GM18517 (cell line): ENCODE results near the gene KCNQ5.

Source experiments
- ATAC-seq: cut with Tn5 transposase; IDR thresholded peaks from one replicate; pipeline ENCODE4 v1.9.1; 2021; ENCODE audit warnings: mild to moderate bottlenecking, moderate library complexity; ENCODE audit not compliant: unreplicated experiment

KCNQ5 gene

DNA sequence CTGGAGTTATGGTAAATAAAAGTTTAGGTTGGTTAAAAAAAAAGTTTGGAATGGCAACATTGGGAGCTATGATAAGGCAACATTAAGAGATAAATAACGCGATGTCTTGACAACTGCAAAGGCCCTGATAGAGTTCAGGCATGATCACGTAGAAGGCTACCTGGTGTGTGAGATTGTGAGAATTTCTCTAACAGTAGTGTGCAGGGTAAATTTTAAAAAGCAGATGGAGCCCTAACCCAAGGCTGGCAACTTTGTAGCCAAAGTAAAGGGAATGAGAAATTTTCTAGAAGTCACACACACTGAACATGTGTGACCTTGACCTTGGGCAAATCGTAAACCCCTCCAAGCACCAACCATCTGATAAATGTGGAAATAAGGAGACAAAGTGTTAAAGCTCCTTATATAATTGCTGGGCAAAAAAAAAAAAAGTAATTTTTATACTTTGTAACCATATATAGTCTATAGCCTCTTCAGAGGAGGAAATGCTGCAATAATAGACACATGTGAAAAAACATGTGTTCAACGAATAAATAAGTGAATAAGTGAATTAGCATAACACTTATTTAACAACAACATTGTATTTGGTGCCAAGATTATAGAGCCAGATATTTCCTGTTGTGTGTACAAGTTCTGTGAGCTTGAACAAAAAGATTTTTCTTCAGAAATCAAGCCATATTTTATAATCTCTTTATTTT, 18.2 kb downstream of the KCNQ5 start:
- ATAC-seq = no peak

DNA sequence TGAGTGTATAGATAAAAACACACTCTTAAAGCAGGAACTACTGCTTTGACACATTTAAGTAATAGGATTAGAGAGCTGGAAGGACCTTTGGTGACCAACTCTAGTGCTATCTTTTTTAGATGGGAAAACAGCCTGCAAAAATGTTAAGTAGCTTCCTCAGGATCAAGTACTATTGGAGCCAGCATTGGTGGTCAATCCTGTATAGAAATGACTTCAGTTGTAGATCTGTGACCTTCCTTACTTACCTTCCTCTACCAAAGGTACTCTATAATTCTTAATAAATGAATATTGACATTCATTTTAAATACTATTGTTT, 18.7 kb downstream of the KCNQ5 start:
- ATAC-seq = no peak

DNA sequence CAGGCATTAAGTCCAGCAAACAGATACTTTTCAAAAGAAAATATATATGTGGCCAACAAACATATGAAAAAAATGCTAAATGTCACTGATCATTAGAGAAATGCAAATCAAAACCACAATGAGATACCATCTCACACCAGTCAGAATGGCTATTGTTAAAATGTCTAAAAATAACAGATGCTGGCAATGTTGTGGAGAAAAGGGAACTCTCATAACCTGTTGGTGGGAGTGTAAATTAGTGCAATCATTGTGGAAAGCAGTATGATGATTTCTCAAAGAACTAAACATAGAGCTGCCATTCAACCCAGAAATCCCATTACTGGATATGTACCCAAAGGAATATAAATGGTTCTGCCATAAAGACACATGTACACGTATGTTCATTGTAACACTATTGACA, 20.6 kb downstream of the KCNQ5 start:
- ATAC-seq = peak; percentile 50

DNA sequence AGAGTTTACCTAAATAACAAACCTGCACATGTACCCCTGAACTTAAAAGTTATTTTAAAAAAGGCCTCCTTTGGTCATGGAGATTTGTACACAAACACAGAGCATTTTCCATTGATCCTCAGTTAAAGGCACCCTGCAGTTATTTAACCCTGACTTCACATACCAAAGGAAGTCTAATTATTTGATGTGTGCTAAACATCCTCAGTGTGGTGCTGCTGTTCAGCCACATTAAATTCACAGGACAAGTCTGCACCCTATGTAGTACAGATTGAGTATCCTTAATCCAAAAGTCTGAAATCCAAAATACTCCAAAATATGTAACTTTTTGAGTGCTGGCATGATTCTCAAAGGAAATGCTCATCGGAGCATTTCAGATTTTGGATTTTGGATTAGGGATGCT, 21.4 kb downstream of the KCNQ5 start:
- no peak for ATAC-seq

DNA sequence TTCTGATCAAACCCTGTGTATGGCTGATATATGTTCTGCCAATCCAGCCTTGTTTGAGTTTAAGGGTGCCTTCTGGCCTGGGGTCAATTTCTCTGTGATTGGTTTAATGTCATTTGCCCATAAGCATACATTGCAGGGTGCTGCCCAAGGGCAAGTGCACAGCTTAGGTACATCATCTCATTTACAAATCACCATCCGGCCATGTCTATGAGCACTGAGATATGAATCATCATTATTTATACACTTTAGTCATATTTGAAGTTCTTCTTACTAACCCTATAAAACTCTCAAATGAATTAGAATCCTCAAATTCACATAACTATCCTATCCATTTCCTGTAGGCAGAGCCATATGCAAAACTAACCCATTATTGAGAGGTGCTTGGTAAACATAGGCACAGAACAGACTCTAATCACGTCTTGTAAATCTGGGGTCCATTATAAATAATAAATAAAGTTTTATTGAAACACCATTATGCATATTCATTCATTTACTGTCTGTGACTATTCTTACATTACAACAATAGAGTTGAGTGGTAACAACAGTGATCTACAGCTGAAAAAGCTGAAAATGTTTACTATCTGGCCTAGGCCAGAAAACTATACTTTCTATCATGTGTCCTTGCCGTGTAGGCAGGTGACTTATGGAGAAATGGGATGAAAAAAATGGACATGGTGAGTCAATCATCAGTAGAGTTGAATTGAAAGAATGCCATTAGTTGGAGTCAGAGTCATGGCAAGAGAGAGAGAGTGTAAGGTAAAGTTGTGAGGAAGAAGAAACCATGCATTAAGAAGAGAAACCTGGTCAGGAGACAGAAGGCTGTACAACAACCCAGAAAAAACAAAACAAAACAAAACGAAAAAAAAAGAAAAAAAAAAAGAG, 25.0 kb downstream of the KCNQ5 start:
- no peak for ATAC-seq

DNA sequence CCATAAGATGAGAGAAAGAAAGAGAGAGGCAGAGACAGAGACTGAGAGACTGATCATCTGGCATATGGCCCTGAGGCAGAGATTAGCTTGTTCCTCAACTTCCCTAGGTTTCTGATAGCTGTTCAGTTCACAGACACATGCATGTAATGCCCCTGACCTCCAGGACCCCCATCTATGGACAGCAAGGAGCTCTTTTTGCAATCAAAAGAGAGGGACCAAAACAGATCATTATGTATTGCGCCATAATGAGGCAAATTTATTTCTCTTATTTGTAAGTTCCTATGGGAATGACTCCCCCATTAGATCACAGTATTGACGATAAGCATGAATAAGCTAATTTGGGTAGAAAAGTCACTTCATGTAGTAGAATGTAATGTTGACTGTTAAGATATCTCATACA, 25.6 kb downstream of the KCNQ5 start:
- ATAC-seq = no peak

DNA sequence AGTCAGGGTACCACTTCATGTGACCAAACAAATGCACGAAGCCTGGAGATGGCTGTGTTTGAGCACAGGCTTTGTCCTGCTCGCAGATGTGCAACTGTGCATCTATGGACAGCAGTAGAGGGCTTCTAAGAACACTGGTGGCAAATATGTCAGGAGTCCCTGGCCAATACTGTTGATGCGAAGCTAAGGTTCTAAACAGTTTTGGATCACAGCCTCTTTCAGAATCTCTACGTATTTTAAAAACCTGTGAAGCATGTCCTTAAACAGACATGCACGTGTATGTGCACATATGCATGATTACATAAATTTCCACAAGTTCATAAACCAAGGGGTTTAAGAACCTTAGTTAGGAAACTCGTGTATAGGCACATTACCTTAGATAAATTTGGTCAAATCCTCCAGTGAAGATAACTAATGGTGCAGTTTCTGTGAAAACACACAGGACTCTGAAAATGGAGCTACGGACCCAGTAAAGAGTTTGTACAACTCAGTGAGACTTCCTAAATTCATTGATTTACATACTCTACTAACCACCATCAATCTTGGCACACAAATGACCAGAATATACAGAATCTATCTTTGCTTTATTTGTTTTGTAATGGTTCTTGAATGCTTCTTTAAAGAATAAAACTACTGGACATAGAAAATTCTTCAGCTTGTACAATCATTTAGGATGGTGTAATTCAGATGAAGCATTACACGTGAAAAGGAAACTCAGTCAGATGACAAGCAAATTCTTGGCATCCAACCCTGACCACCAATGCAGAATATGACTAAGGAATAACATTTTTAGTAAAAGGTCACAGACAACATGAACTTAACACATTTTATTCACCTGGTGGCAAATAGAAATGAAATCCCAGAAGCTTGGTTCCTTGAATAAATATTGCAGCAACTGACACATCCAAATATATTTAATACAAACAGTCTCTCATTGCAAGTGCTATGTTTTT, 27.4 kb downstream of the KCNQ5 start:
- peak; percentile 45 for ATAC-seq

DNA sequence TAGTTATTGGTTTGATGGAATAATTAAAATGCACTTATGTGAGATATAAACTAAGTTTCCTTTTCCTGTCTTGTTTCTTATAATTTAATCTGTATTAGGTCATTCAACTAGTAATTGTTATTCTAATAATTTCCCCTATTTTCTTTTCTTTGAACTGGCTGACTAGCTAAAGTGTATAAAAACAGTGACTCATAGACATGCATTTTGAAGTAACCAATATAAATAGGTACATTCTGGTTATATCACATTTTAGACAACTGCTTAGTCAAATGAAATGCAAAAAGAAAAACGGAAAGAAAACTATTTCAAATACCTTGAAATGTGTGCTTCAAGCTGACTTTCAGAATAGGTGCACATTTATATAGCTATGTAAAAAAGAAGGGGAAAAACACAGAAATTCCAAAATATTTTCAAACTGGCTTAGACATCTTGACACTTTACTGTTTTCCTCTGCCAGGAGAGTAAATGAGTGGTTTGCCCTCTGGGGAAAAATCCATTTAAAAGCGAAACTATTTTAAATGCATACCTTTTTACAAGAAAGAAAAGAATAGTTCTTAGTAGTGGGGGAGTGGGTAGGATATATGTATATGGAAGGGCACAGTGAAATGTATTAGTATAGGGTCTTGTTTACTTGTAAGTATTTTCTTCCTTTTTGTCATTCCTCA, 28.3 kb downstream of the KCNQ5 start:
- no peak for ATAC-seq

DNA sequence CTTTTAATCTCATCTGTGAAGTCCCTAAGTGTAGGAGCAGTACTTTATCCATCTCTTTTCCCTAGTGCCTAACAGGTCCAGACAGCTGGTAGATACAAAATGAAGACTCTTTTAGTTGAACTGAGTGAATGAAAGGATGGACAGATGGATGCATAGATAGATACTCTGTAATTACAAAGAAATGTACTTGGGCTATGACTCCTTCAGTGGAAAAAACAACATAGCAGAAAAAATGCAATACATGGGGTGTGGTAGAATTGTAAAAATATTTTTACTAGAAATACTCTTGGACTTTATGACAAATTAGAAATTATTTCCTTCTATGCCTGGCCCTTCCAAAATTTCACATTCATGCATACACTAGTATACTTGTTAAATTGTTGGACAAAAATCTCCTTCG, 29.3 kb downstream of the KCNQ5 start:
- ATAC-seq = no peak

DNA sequence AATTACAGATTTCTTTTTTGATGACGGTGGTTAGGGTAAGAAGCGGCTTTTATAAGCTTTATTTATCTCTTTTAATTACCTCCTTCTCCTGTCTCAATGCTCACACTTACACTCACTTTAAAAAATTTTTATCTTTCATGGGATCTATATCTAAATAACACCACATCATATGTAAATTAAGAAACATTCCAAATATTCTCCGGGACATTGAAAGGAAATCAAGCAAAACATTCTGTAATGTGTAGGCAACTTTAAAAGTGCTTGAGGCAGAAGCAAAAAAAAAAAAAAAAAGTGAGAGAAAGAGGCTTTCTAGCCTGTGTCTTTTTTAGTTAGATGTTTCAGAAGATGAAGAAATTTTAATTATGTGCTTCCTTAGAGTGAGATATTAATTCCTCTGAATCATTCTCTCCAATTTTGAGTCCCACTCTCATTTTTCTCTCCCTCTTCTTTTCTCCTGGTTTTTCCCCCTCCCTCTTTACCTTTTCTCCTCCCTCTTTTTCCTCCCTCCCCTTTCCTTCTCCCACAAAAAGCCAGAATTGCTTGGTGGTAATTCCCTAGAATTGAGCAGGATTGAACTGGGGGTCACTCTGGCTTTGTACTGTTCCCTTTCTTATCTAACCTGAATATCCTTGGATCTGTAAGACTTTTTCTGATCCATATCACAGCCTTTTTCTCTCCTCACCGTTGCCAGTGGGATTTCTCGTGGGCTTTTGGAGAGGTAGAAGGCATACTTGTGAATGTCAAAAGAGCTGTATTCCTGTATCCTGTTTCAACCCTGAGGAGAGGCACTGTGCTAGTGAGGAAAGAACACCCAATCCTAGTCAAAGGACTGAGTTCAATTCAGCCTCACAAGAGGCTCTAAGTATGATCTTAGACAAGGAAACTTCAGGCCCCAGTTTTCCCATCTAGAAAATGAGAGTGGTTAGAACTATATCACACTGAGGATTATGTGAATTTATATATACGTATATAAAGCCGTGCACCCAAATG, 30.4 kb downstream of the KCNQ5 start:
- ATAC-seq = no peak

DNA sequence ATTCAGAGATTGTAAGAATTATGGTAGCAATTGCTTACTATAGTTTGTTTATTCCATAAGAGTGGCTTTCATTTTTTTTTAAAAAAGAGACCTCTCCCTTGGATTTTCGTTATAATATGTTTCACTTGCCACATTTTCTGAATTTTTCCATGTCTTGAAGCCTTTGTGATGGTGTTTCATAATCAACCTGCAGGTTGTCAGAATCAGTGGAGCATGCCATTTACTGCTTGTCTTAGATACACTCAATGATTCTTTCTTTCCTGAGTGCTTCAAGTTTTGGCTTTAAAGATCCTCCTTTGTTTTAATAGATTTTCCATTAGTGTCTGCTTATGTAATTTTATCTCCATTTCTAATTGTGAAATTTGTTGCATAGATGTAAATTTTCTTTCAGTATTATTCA, 31.2 kb downstream of the KCNQ5 start:
- ATAC-seq = no peak

DNA sequence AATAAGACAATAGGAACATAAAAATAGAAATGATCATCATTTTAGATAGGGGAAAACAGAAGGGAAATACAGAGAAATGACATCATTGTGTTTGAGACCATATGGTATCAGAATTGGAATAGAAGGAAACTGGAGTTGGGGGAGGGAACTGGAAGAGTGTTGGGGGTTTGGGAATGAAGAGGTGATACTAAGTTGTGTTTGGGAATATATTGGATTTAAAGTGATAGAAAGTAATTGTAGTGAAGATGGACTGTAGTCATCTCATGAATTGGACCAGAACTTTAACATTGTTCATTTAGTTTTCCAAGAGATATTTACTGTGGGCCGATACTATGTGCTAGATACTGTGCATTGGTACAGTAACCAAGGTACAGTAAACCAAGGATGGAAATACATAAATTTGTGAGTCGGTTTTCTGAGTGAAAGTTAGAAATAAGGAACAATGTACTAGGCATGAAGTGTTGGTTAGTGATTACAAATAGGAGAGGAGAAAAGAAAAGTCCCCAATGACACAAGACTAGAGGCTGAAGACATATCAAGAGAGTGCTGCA, 32.3 kb downstream of the KCNQ5 start:
- ATAC-seq = peak; percentile 79

DNA sequence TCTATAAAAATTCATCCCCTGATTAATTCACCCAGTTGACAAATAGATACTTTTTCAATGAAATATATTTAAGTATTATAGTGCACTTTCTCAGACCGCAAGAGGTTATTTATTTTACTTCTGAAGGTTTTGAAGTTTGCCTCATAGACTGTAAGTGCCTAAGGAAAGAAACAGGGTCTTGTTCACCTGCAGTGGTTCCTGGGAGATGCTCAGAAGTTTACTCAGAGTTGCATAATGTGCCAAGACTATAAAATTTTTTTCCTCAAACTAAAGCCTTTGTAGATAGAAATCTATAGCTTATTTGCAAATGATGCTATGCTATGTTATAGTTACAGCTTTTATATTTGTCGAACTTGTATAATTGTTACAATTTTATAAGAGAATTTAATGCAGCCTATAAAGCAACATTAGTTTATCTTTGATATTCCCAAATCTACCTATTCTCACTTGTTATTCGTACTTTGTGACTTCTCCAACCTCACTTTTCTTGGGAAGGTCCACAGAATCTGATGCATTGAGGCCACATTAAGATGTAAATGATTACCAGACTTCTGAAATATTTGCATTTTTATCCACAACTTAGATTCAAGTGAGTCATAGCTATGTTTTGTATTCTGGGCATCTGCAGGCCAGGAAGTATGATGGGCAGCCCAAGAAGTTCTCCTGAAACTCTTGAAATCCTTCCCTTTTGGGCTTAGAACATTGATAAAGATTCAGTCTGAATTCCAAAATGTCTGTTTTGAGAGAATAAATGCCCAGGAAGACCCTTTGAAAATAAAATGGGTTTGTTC, 35.7 kb downstream of the KCNQ5 start:
- no peak for ATAC-seq

DNA sequence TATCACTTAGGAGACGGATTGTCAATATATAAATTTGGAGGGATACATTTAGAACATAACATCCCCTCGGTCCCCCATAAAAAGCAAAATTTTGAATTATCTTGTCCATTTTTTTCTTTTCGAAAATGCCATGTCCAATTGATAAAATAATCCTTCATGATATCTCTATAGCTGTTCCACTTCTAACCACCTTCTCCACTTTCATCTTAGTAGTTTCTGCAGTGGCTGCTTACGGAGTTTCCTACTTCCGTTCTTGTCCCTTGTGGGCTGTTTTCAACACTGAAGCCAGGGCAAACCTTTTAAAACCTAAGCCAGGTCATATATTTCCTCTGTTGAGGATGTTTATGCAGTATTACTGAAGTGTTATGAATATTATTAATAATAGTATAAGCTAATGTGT, 37.9 kb downstream of the KCNQ5 start:
- no peak for ATAC-seq

DNA sequence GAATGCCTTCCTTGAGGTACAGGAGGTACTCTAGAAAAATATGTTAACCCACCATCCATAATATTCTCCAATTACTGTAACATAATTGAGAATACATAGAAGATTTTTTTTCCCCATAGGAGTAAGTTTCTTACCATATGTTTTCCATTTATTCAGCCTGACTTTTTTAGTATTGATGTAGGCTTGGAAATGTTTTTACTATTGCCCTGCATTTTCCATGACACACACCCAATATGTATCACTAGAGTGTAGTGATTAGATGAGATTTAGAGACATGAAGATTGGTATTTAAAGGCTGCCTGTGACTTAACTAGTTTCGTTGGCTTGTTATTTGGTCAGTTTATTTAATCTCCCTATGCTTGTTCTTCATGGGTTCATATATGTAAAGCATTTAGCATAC, 39.5 kb downstream of the KCNQ5 start:
- no peak for ATAC-seq

DNA sequence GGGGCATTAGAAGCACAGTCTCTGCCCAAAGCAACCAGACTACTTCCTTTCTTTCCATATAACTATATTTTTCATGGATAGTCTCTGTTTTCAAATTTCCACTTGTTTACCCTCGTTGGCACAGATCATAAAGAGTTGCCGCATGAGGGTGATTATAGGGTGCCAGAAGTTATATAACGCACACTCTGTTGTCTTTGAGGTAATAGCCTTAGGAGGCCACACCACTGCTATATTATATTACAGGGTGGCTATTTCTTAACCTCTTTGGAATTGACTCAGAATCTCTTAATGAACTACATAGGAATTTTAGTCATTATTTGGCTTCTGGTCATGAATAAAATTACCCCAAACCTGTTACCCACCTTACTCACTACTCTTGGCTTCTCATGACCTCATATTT, 43.7 kb downstream of the KCNQ5 start:
- ATAC-seq = no peak

DNA sequence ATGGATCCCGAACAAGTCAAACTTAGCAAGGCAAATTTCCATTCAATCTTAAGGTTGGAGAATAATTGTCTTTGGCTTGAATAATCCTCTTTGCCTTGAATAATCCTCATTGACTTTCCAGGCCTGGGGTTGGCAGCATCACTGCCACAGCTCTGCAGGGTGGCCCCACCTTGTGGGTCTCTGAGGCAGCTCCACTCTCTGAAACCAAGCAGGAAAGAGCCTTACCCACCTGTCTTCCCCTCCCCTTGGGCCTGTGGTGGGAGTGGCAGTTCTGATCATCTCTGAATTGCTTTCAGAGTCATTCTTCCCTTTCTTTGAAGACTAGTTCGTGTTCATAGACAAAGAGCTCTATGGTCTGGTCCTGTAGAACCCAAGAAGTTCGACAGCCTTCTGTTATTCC, 47.5 kb downstream of the KCNQ5 start:
- ATAC-seq = no peak

DNA sequence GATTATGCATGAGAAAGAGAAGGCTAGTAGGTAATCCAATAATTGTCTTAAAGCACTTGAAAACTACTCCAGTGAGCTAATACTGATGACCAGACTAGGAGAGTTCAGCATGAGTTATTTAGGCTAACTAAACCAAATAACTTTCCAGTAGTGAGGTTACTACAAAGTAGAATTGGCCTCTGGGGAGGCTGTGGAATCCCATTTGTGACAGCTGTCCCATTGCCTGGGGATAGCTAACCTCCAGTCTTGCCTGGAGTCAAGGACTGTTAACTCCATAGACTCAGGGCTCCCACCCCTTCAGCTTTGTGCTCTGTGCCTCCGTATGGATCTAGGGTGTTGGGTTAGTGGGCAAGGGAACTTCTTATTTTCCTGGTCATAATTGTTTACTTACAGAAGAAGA, 51.0 kb downstream of the KCNQ5 start:
- ATAC-seq = no peak

DNA sequence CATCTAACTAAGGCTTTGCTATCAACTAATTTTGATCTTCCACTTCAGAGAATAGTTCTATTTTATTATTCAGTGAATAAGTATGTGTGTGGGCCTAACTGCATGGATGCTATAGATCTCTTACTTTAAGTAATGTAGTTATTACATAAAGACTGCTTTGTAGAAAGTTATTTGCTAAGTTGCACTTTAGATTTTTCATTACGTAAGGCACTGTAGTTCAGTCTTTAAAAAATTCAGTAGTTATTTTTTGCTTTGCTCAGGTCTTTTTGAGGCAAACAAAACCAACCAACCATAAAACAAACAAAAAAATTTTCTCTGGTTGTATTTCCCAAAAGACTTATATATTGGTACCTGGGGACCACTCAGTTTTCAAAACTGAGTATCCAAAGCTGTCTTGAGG, 53.0 kb downstream of the KCNQ5 start:
- ATAC-seq = no peak
